Head of caudate nucleus (tissue), 42 donors: ENCODE measurements around the gene TFB2M.
A peak's percentile ranks its signal among the peaks of the same experiment; 100 is the strongest.

ENCODE experiments used
- DNase-seq, 42 donors: peaks; one replicate each; pipeline versions ENCODE4 v3.0.0 to v3.0.0-alpha.2; 2020 to 2021; ENCODE audit warnings: mixed read lengths in 7 of 42
- intact Hi-C: fragments of 100-400 bp; cut with DNase I; formaldehyde crosslinking; loops from one replicate; pipeline ENCODE4 v1.15.0; 2022

The TFB2M gene

GRCh38 chr1:246526915-246527314 lies 39.1 kb downstream of the TFB2M start:
- DNase-seq, result no peak
- intact Hi-C loops, result no loop called here

DNA sequence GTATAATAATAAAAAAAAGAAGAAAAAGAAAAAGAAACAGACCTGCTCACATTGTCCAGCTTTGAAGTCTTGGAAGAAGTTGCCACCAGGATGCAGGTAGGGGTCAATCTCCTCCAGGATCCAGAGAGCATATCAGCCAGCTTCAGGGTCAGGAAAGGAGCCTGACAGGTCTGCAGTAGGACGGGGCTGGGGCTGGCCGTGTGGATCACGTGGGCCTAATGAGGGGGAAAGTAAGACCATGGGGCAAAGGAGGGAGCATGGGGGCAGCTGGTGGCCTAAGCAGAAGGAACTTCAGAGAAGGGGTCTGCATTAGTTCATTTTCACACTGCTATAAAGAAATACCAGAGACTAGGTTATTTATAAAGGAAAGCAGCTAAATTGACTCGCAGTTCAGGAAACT lies 39.7 kb downstream of the TFB2M start:
- intact Hi-C loops, result no loop called here
- no peak for DNase-seq

GRCh38 chr1:246519514-246519913 lies 46.5 kb downstream of the TFB2M start:
- DNase-seq, result no peak
- intact Hi-C loops, result no loop called here

DNA sequence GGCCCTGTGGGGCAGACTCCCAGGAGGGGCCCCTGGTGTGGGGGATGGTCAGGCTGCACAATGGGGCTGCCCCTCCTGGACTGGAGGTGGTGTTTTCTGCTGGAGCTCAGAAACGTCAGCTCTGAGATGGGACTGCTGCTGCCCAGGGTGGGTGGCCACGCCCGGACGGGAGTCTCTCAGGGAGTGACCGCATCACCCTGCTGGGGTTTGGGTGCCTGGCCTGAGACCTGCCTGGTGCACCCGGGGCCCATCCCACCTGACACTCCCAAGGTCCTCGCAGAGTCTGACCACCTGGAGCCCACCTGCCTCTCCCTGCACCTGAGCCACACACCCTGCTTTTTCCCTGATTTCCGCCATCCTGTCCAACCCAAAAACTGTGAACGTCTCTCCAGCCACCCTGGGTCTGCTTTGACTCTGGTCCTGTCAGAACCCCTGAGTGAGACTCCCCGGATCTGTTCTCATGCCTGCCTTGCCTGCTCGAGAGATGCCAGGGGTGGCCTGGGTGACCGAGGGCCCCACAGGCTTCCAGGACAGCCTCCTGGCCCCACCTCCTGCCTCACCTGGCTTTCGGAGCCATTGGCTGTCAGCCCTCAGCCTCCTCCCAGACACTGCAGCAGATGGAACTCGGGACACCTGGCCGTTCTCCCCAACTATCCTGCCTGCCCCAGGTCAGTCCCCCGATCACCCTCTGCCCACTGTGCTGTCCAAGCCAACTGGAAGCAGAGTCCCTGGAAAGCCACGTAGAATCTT lies 47.4 kb downstream of the TFB2M start:
- DNase-seq, result no peak
- intact Hi-C loops, result no loop called here

- intact Hi-C loops, result no loop called here
- no peak for DNase-seq
These were observed 48.7 kb downstream of the TFB2M start for GRCh38 chr1:246517391-246517790.

GRCh38 chr1:246516126-246516525 lies 49.9 kb downstream of the TFB2M start:
- no peak for DNase-seq
- intact Hi-C loops, result no loop called here

- intact Hi-C loops, result no loop called here
These were observed 50.6 kb downstream of the TFB2M start for GRCh38 chr1:246515390-246516005.

DNA sequence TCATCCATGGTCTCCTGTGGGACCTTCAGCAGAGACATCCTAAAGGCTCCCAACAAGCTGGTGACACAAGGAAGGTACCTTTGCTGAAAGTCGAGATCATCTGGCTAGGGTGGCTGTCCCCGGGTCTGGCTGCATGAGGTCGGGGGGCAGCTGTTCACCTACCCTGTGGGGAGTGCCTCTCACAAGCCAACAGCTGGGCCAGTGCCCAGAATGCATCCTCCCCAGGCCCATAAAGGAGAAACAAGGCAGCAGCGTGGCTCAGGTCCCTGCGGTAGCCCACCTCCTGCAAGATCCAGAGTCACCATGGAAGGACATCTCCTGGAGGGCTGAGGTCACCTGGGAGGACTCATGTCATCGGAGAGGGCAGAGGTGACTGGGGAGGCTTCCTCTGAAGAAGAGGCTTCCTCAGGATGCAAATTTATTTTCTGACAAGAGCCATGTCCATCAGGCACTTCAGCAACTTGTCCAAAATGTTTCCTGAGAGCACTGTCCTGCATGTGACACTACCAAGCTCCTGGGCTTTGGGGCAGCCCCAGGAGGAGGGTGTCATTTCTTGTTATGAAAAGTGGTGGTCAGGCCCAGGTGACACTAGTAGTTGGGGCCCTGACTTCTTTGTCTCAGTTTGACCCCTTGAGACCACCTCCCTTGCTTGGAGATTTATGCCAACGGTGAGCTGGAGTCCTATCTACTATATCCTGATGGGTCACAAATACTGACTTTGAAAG lies 52.3 kb downstream of the TFB2M start:
- DNase-seq, result no peak
- intact Hi-C loops, result no loop called here

More at GRCh38 chr1:246515390-246516005, 50.6 kb downstream of the TFB2M start:
- no peak for DNase-seq

DNA sequence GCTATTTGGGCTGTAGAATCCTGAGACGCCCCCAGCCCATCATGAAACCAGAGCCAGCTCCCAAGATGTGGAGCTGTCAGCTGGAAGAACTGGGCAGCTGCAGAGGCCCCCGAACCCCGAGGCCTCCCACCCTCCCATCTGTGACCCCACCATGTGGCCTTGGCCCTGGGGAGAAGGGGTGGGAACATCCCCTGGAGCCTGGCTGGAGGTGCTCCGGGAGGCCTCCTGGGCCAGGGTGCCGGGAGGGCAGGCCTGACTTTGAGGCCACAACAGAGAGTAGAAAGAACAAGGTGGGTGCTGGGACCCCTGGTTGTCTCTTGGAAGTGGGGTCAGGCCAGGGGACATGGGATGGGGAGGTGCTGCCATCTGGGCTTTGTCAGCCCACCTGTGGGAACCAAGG lies 53.0 kb downstream of the TFB2M start:
- DNase-seq, result no peak
- intact Hi-C loops, result no loop called here

- intact Hi-C loops, result no loop called here
- no peak for DNase-seq
These were observed 53.4 kb downstream of the TFB2M start for GRCh38 chr1:246512635-246513034.

GRCh38 chr1:246512230-246512629 lies 53.8 kb downstream of the TFB2M start:
- intact Hi-C loops, result no loop called here
- no peak for DNase-seq

- intact Hi-C loops, result no loop called here
- DNase-seq, result no peak
These were observed 54.9 kb downstream of the TFB2M start for GRCh38 chr1:246511203-246511602.

DNA sequence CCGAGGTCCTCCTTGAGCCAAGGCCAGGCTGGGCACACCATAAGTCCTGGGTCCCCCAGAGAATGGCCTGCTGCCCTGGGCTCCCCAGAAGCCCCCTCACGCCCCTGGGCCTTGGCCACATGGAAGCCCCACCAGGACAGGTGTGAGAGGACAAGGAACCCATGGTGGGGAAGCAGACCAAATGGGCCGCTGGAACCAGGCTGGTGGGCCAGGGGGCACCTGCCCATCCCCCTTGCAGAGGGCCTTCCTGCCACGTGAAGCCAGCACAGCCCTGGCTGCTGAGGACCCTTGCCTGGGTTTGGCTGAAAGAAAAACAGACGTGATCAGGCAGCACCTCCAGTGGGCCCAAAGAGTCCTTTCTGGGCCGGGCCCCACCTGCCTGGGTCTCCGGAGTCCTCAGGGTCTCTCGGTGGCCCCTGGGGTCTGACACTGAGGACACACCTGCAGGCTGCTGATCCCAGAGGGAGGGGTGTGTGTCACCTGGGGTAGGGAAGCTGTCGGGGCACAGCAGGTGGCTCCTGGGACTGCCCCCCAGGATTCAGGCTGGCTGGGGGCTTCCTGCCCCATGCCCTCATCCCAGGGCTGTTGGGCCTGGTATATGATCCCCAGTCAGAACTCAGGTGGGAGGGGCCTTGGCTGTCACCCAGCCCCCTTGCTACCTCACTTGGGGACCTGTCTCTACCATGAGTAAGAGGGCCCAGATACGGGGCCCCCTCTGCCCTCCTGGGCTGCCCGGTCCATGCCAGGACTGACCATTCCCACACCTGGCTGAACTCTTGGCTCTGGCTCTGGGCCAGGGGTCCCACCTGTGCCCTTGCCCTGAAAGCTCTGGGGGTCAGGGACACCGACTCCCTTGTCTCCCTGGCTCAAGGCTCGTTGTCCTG lies 55.7 kb downstream of the TFB2M start:
- intact Hi-C loops, result no loop called here

GRCh38 chr1:246508897-246509688 lies 57.0 kb downstream of the TFB2M start:
- intact Hi-C loops, result loop anchor here (10.0 kb wide), 1 partner anchor 186 kb away; no protein-coding TSS in a partner anchor
- no peak for DNase-seq

More for the DNA sequence above, 55.7 kb downstream of the TFB2M start:
- DNase-seq, result no peak

- DNase-seq, result peak; percentile 33 to 88 (median 78)
- intact Hi-C loops, result loop anchor here (10.0 kb wide), 1 partner anchor 188 kb away; no protein-coding TSS in a partner anchor
These were observed 59.2 kb downstream of the TFB2M start, which contains the start of gene SMYD3 for GRCh38 chr1:246506674-246507481. Gene SMYD3 (minus strand): TSS chr1:246507279.

DNA sequence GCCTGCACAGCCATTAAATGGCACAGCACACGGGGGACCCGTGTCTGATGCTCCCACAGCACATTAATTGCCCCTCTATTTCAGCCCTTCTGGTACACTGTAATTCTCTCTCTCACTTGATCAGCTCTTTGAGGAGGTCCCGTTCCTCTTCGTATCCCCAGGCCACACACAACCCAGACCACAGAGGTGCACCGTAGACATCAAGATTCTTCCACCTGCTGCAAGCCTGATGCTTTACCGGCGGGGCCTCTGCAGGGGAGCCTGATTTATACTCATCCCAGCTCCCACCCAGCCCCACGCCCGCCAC lies 59.7 kb downstream of the TFB2M start:
- DNase-seq, result peak in 16 of 42 donors; percentile 6 to 54 (median 27)
- intact Hi-C loops, result loop anchor here (10.0 kb wide), 1 partner anchor 188 kb away; no protein-coding TSS in a partner anchor

DNA sequence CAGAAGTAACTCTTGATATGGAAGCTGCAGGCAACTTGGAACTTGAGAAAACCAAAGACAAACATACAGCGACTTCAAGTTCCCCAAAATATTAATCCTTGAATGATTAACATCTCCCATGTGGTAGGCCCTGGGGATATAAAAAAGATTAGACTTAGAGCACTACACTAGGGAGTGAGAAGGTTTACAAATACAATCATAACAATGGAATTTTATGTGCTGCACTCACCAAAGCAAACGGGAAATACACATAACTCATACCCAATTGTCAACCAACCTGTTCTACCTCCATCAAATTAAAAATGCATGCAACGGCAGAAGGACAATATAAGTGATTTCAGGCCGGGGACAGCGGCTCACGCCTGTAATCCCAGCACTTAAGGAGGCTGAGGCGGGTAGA lies 62.7 kb downstream of the TFB2M start:
- DNase-seq, result no peak
- intact Hi-C loops, result loop anchor here (10.0 kb wide), 1 partner anchor 191 kb away; no protein-coding TSS in a partner anchor
